GM12891 (cell line): ENCODE results near the gene AKR1D1.

Source experiments
- POLR2A ChIP-seq: IDR thresholded peaks from 2 replicates; pipeline ENCODE4 v1.6.1; 2011; ENCODE audit warnings: low read depth, low read length, control low read depth
- POLR2AphosphoS5 ChIP-seq: IDR thresholded peaks from 2 replicates; pipeline ENCODE4 v1.6.1; 2011; ENCODE audit warnings: low read depth, low read length, control low read depth
- SPI1 ChIP-seq: IDR thresholded peaks from 2 replicates; pipeline ENCODE4 v1.6.1; 2011; ENCODE audit warnings: low read depth, low read length, control low read depth
- TAF1 ChIP-seq: IDR thresholded peaks from 2 replicates; pipeline ENCODE4 v1.6.1; 2011; ENCODE audit warnings: low read depth, low read length, control low read depth

DNA sequence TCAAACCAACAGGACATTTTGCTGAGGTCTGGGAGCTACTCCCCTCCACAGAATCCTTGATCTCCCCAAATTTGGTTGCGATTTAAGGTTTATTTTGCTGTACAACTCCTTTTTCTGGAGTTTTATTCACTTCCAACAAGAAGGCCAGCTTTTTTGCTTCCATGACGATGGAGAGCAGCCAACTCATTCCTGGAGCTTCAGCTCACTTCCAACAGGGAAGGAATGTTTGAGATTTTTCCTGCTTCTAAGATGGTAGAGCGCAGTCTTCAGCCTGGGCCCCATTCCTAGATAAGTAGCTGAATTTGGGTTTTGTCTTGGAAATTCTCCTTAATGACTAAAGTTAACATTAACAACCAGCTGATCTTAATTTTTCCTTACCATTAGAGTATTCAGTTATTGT lies 43.5 kb upstream of the AKR1D1 start:
- TF ChIP-seq POLR2AphosphoS5 = no peak
- TF ChIP-seq TAF1 = no peak
- no peak for TF ChIP-seq POLR2A
- no peak for TF ChIP-seq SPI1
